Hematopoietic multipotent progenitor cell treated with erythropoietin and hydrocortisone succinate and interleukin-3 and kit ligand, for 8 days (in vitro differentiated cells): ENCODE results near the gene TPSG1.
"Not testable (repeated sequence)": the region's sequence is repeated elsewhere in the genome, so short reads cannot be mapped to it uniquely, and the experiment has no call there.

Source experiments
- DNase-seq: peaks from one replicate; pipeline ENCODE4 v3.0.0-alpha.2; 2015

TPSG1 gene

DNA sequence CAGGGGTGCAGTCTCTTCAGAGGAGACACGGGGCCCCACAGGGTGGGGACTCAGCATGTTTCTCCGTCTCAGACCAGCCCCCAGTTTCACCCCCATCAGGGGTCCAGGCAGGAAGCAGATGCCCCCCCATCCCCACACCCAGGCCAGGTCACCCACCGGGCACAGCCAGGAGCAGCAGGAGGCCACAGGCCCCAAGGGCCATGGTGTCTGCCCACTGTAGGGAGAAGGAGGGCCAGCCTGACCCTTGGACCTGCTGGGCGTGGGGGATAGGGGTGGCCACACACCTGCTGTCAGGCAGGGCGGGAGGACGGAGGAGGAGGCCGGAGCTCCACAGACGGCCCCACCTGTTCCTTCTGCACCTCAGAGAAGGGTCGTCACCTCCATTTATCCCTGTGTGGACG is at the start of gene TPSG1:
TPSG1 (minus strand) TSS at position 218 of the 401 bp plus-strand sequence; CDS start at position 202, 16 bp downstream.
- no peak for DNase-seq

DNA sequence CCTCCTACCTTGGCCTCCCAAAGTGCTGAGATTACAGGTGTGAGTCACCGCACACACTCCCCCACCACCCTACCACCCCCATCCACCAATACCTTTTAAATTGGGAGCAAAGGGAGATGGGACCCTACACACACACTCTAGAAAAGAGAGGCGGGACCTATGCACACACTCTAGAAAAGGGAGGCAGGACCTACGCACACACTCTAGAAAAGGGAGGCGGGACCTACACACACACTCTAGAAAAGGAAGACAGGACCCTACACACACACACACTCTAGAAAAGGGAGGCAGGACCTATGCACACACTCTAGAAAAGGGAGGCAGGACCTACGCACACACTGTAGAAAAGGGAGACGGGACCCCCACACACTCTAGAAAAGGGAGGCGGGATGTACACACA is 49.7 kb upstream of the TPSG1 start:
- DNase-seq = no peak

DNA sequence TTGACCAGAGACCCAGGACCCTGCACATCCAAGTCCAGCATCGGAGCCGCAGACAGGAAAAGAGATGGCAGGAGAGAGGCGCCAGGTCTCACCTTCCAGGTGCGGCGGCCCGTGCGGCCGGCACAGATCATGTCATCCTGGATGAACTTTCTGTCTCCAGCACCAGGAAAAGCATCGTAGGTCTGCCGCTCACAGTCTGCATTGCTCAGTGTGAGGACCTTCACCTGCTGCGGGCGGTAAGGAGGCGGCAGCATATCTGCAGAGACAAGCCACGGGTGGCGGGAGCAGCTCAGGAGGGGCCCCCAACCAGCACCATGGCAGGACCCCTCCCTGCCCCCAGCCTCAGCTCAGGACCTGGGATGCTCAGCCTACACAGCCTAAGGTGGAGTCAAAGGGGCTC is 48.7 kb upstream of the TPSG1 start:
- DNase-seq = no peak

DNA sequence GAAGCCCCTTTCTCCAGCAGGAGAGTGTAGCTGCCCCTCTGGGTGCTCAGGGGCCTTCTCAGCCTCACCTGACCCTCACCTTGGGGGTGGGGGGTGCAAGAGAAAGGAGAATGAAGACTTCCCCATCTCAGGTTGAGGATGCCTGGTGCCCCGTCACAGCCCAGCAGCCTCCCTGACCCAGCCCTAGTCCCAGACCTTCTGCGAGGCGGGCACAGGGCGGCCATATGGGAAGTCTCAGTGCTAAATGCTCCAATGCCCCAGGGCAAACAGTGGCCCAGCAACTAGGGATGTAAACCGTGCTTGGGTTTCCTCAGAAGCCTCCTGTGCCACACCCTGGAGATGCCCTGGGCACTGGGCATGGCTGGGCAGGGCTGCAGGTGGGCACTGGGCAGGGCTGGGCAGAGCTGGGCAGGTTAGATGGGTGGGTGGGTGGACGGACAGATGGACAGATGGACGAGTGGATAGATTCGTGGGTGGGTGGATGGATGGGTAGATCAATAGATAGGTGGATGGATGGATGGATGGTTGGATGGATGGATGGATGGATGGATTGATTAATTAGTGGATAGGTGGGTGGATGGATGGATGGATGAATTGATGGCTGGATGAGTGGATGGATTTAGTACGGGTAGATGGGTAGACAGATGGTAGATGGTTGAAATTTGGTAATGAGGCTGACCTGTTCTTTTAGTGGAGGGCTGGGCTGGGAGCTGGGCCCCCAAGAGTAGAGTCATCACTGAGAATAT is 47.6 kb upstream of the TPSG1 start:
- DNase-seq = no peak

DNA sequence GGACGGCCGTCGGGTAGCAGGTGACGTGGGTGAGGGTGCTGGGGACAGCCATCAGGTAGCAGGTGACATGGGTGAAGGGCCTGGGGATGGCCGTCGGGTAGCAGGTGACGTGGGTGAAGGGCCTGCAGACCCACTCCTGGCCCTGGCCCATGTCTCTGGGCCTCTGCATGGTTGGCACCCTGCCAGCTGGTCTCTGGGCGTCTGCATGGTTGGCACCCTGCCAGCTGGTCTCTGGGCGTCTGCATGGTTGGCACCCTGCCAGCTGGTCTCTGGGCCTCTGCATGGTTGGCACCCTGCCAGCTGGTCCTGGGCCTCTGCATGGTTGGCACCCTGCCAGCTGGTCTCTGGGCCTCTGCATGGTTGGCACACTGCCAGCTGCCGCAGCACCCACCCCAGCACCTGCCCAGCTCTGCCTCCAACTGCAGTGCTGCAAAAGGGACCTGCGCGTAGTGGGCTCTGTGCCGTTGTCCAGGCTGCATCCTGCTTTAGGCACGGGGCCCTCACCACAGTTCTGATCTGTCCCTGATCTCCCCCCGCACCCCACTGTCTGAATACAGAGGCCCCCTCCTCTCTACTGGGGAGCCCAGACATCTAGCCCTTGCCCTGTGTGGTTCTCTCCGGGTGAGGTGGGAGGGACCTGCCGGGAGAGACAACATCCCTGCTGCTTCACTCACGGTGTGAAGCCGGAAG is 46.8 kb upstream of the TPSG1 start:
- peak; percentile 62 for DNase-seq

DNA sequence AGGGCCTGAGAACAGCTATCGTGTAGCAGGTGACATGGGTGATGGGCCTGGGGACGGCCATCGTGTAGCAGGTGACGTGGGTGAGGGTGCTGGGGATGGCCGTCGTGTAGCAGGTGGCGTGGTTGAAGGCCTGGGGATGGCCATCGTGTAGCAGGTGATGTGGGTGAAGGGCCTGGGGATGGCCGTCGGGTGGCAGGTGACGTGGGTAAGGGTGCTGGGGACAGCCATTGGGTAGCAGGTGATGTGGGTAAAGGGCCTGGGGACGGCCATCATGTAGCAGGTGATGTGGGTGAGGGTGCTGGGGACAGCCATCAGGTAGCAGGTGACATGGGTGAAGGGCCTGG is 46.3 kb upstream of the TPSG1 start:
- DNase-seq = no peak

DNA sequence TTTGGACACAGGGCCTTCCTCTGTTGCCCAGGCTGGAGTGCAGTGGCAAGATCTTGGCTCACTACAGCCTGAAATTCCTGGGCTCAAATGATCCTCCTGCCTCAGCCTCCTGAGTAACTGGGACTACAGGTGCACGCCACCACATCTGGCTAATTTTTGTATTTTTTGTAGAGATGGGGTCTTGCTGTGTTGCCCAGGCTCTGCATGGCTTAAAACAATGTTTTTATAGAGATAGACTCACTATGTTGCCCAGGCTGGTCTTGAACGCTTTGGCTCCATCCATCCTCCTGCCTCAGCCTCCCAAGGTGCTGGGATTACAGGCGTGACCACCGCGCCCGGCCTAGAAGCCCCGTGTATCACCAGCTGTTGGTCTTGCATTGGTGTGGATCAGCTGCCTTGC is 44.4 kb upstream of the TPSG1 start:
- not testable (repeated sequence) for DNase-seq

DNA sequence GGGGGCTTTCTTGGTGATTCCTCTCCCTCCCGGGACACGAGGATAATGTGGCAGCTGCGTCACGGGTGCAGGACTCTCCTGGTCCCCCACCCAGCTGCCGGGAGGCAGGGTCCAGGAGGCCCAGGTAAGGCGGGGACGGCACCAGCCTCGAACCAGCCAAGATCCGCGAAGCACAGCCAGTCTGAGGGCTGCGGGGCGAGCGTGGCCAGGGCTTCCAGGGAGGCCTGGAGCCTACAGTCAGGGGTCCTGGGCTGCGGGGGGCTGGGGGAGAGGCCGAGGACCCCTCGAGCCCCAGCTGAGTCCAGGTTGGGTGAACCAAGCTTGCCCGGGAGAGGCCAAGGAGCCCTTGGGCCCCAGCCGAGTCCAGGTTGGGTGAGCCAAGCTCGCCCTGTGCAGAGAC is 40.8 kb upstream of the TPSG1 start:
- DNase-seq = no peak

DNA sequence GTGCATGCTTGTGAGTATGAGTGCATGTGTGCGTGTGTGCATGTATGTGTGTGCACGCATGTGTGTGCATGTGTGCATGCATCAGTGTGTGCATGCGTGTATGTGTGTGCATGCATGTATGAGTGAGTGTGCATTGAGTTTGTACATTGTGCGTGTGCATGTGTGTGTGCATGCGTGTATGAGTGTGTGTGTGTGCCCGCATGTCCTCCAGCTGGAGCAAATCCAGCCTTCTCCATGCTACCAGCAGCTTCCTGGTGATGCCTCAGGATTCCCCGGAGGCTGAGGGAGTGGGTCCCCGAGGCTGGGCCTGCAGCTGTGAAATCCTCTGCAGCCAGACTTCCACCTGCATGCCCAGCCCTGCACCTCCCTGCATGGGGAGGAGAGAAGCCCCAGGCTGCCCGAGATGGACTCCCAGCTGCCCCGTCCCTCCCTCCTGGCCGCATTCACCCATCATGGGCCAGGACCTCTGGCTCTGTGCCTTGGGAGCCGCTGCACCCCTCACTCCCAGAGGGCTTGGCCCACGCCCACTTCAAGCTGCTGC is 40.1 kb upstream of the TPSG1 start:
- DNase-seq = no peak

DNA sequence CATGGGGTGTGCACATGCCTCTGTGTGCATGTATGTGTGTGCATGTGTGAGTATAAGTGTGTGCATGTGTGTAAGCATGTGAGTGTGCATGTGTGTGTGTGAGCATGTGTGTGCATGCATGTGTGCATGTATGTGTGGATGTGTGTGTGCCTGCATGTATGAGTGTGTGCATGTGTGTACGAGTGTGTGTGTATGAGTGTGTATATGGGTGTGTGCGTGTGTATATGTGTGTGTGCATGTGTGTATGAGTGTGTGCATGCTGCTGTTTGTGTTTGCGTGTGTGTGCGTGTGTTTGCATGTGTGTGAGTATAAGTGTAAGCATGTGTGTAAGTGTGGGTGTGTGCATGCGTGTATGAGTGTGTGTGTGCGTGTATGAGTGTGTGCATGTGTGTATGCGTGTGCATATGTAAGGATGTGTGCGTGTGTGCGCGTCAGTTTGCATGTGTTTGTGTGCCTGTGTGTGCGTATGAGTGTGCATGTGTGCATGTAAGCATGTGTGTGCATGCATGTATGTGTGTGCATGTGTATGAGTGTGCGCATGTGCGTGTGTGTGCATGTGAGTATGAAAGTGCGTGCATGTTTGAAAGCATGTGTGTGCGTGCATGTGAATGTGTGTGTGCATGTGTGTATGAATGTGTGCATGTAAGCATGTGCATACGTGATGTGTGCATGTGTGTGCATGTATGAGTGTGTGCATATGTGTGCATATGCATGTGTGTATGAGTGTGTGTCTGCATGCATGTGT is 39.4 kb upstream of the TPSG1 start:
- no peak for DNase-seq

DNA sequence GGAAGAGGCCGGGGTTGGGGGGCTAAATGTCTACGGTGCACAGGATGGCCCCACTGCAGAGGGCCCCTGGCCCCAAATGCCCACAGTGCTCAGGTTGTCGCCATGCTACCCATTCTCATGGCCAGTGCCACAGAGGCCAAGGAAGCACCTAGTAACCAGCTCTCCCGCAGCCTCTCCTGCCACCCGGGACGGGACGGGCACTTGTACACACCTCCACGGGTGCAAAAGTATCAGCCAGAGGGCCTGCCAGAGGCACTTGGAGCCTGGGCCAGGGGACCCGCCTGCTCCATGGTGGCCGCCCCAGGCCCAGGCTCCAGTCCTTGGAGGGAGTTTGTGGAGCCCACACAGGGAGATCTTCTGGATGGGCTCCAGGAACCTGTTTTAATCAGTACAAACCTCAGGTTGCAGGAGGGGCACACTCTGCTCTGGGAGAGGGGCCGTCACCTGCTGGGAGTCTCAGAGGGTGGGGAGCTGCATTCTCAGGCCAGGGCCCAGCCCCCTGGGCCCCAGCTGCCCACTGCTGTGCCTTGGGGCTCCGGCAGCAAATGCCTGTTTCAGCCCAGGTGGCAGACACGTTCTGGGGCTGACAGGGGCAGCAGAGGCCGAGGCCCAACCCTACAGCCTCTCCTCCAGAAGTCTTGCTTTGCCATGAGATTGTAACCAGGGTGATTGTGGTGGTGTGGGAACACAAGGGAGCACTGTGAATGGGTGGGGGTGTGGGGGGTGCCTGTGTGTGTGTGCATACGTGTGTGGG is 38.7 kb upstream of the TPSG1 start:
- no peak for DNase-seq

DNA sequence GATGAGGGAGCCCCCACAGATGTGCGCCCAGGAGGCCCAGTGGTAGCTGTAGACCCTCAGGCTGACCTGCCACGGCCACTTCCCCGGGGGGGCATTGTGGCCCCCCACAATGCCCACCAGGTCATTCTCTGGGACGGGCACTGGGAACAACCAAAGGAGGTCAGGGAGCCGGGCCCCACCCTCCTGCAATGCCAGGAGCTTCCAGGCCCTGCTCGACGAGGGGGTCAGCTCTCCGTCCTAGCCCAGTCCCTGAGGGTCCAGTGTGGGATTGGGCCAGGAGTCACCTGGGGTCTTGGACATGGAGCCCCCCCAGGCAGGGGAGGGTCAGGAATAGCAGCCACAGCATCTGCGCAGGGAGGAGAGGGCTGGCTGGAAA is 37.8 kb upstream of the TPSG1 start:
- no peak for DNase-seq

DNA sequence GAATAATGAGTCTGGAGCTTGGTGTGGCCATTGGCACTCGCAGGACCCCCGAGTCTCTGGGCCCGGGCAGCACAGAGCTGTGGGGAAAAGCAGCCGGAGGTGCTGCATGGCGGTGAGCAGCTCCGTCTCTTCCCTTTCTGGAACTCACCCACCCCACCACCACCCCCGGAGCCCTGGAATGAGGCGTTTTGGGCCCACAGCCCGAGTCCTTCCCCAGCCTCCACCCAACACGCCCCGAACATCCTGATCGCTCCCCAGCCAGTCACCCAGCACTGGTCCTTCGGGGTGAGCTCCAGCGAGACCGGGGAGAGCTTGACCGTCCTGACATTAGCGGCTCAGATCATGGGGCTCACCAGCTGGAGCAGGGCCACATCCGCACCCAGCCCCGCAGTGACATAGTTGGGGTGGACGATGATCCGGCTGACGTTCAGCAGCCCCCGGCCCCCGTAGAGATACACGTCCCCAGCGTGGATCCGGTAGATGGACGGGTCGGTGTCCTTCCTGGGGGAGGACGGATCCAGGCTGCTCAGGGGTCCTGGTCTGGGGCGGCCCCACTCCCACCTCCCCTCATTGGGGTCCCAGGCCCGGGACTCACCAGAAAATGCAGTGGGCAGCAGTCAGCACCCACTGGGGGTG is 37.3 kb upstream of the TPSG1 start:
- no peak for DNase-seq

DNA sequence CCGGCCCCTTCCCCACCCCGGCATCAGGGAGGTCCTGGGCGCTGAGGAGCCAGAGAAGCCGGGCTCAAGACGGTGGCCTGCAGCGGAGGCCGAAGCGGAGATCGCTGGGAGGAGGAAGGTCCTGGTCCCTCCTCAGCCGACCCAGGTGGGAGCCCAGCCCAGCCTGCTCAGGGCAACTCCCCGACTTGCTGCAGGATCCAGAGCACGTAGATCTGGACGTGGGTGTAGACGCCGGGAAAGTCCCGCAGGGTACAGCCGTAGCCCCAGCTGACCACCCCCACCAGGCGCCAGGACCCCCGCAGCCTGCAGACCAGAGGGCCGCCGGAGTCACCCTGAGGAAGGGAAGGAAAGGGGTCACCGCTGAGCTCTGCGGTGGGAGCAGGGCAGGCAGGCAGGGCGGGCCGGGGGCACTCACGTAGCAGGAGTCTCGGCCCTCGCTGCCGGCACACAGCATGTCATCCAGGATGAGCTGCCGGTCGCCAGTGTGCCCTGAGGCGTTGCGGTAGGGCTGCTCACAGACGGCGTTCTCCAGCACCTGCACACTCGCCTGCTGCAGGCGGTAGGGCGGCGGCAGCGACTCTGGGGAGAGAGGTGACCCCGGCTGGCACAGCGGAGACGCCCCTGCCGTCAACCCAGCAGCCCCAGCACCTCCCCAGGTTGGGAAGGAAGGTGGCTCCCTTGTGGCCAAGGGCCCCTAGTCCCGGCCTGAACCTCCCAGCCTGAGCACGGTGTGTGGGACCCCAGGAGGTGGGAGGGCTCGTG is 36.2 kb upstream of the TPSG1 start:
- no peak for DNase-seq

DNA sequence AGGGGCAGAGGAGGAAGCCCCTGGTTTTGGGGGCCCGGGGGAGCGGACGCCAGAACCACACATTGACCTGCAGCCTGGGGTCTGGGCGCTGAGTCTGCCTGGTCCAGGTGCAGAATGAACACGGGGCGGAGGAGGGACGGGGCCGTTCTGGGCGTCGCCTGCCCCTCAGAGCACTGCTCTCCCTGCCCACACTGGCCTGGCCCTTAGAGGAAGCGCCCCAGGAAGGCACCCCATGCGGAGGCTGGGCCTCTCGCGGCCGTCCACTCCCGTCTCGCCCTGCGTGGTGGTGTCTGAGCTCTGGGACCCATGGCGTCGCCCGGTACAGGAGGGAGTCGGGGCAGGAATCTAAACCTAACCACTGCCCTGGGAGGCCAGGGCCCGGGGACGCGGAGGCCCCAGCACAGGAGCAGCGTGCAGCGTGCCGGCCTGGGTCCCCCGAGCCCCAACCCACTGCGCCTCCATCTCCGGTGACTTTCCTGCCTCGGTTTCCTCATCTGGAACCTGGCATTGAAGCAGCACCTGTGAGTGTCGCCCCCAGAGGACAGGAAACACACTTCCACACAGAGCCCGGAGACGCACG is 35.1 kb upstream of the TPSG1 start:
- no peak for DNase-seq

DNA sequence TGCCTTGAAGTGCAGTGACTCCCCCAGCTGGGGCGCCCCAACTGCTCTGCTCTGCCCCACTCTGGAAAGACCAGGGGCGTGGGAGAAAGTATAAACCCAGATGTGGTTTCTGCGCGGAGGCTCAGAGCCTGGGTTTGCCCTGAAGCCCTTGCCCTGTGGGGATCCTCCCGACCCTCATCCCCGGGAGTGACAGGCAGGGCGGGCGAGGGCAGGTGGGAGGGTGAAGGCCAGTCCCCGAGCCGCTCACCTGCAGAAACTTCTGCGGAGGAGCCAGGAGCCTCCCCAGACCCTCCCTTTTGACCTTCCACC is 34.6 kb upstream of the TPSG1 start:
- DNase-seq = no peak

DNA sequence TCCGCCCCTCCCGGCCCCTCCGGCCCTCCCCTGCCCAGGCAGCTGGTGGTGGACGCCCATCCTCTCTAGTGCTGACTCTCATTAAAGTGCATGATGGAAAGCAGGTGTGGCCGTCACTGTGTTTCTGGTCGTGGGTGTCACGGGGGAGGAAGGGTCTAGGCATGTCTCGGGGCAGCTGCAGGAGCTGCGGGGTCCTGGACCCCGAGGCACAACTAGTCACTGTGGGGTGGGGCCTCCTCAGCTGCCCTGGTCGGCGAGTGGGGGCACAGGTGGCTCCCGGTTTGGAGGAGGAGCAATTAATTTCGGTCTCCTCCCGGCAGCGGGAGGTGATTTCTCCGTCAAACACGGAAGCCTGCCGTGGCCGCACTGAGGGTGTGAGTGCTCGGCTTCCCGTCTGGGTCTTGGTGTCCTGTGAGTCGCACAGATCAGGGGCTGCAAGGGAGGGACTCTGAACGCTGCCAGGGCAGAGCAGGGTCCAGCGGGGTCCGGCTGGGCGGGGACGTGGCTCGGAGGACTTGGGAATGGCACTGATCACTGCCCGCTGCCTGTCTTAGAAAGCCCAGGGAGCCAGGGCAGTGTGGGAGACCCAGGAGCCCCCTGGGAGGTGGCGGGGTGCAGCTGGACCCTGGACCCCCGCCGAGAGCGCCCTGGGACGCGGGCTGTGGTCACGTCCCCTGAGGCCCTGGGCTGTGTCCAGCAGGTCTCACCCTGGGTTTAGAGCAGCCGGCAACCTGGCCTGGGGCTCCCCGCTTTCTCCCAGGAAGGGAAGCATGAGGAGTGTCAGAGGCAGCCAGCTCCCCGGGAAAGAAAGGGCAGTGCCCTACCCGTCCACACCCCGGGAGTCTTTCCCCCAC is 34.1 kb upstream of the TPSG1 start:
- no peak for DNase-seq

DNA sequence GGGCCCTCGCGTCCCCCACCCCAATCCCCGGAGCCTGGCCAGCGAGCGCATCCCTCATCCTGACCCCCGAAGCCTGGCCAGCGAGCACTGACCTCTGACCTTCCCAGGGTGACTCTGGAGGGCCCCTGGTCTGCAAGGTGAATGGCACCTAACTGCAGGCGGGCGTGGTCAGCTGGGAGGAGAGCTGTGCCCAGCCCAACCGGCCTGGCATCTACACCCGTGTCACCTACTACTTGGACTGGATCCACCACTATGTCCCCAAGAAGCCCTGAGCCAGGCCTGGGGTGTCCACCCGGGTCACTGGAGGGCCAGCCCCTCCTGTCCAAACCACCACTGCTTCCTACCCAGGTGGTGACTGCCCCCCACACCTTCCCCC is 33.1 kb upstream of the TPSG1 start:
- no peak for DNase-seq

DNA sequence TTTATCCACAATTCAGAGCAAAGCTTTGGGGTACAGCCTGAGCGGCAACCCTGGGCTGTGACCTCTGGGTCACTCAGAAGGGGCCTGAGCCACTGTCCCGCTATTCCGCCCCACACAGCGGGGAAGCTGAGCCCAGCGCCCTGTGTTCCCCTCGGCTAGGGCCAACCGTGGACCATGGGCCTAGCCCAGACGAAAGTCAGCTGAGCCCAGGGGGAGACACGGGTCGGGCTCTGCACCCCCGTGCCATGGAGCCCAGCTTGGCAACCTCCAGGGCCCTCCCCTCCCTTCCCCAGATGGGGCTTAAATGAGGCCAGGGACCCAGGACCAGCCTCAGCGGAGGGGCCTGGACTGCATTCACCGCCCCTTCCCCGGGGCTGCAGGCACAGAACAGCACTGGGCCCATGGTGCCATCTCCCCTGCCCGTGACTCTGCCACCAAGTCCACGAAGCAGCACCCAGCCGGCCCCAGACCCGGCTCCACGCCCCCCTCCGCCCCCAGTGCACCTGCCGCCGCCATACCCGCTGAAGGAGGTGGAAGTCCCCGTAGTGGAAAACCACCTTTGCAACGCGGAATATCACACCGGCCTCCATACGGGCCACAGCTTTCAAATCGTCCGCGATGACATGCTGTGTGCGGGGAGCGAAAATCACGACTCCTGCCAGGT is 32.6 kb upstream of the TPSG1 start:
- DNase-seq = no peak

DNA sequence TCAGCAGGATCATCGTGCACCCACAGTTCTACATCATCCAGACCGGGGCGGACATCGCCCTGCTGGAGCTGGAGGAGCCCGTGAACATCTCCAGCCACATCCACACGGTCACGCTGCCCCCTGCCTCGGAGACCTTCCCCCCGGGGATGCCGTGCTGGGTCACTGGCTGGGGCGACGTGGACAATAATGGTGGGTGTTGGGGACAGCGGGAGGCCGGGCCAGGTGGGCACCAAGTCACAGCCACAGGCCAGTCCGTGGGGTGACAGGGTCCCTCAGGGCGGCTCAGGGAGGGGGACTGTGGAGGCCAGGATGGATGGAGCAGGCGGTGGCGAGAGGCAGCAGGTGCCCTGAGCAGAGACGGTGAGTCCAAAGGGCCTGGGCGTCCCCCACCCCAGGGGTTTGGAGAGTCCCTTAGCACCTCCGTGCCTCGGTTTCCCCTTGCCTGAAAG is 31.8 kb upstream of the TPSG1 start:
- DNase-seq = no peak
